Right ventricle myocardium superior (tissue), 1 donor: ENCODE results near the gene OR5B17. TPM values are rescaled to one million over a fixed set of nuclear protein-coding genes. Genes with fewer than 3 reads are reported as not detected.
"Not testable (repeated sequence)": the region's sequence is repeated elsewhere in the genome, so short reads cannot be mapped to it uniquely, and the experiment has no call there.

Experiments
- ATAC-seq: fragments of 200-7000 bp; cut with Tn5 transposase; one replicate; pipeline ENCODE4 v1.9.1; 2020; ENCODE audit warnings: mild to moderate bottlenecking; ENCODE audit not compliant: poor library complexity
- DNase-seq: peaks from one replicate; pipeline ENCODE4 v3.0.0-alpha.2; 2020
- intact Hi-C: fragments of 100-400 bp; cut with DNase I; formaldehyde crosslinking; loops from one replicate; pipeline ENCODE4 v1.11.2; 2022
- long read RNA-seq: library from polyadenylated mRNA; unstranded; transcript quantifications from one replicate; pipeline ENCODE4 v2.0.0, GENCODE V29; 2021
- total RNA-seq: library from RNA; stranded (reverse); fragmentation: NEBNext Ultra II Directional; extraction: Animal tissue kit (Norgen Biotek cat#: 25700); gene quantifications from one replicate; pipeline ENCODE4 v1.2.1, GENCODE V29; 2021
- donor health status: DM: no; HTN: yes; CAD: no; lungs with severe emphysema.

Gene OR5B17
- total RNA-seq, result not detected
- long read RNA-seq, result 0 reads

DNA sequence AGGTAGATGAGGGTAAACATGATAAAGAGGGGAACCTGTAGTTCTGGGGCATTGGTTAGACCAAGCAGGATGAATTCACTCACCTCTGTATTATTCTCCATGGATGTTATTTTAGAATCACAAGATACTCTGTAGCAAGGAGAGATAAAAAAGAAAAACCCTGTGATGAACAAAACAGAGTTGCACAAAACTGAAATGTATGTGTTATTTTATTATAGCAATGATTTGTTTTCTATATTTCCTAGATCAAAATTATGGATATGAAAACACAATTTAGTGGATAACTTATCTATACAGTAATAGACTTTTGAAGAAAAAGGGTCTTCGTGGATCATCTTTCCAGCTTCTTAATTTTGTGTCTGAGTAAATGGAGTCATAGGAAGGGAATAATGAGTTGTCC is at the start of gene OR5B17:
TSS of gene OR5B17 (minus strand) at position 101 of the 400 bp plus-strand sequence. CDS start at position 101, 0 bp downstream.
- no peak for ATAC-seq
- no peak for DNase-seq
- intact Hi-C loops, result no loop called here

DNA sequence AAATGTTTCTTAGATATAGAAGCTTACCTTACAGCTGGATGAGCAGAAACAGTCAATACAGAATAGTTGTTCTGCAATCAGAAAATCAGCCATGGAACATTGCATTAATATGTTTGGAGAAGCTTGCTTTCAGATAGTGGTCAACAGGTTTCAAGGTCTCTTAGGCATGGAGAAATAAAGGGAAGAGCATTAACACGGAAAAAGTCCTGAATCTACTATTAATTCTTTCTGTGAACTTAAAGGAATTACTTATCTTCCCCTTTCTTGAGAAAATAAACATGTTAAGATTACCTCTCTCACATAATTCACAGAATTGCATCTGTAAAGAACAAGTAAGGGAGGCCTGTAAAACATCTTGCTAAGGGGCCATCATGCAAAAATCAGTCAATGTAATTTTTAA is 47.9 kb upstream of the OR5B17 start, which contains the start of gene OR5B3:
TSS of gene OR5B3 (minus strand) at position 101 of the 400 bp plus-strand sequence. CDS start 3,465 bp downstream, outside the sequence.
- intact Hi-C loops, result no loop called here
- DNase-seq (no peak), ATAC-seq (no peak)

DNA sequence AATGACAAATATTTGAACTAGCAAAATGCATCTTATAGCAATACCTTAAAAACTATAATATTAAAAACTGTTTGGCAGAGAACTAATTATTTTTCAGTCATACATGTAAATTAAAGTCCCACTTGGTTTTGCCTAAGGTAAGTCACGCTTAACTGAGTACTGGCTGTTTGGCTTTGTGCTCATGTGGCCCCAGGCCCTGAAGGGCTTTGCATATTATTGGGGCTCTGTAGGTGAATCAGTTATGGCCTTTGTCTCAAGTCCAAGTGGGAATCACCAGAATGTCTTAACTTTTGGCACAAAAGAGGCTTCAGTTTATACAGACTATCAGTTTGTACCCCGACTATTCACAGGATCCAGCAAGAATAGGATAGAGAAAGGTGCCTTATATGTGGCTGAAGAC is 40.8 kb upstream of the OR5B17 start:
- DNase-seq, ATAC-seq, intact Hi-C loops: not testable (repeated sequence)

DNA sequence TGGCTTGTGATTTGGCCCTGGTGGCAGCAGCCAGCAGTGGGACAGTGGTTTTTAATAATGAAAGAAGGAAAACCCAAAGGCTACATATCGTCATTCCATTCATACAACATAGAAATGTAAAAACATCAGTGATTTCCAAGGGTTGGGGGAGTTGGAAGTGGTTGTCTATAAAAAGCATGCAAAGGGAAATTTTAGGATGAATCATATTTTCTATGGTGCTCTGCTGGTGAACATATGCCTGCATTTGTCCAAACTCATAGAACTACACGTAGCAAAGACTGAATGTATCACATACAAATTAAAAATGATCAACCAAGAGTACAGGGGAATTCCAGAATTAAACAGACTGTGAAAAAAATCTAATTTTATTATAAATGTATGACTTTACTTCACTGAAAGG is 36.7 kb upstream of the OR5B17 start:
- ATAC-seq (no peak), DNase-seq (no peak)
- intact Hi-C loops, result no loop called here

DNA sequence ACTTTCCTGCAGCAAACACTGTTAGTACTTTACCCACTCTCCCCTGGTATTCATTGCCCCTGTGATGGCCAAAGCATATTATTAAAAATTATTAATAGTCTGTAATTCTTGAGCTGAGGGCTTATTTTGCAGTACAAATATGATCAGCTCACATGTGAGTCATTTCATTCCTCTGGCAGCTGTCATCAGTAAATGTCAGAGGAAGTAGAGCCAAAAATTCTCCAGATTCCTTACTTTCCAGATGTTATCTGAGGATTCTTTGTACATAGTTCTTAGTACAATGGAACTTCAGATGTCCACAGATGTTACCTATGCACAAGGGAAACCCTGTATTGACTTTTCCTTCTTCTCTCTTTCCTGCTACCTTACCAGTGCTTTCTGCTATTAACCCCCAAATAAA is 35.3 kb upstream of the OR5B17 start:
- ATAC-seq (no peak), DNase-seq (no peak)
- intact Hi-C loops, result no loop called here

DNA sequence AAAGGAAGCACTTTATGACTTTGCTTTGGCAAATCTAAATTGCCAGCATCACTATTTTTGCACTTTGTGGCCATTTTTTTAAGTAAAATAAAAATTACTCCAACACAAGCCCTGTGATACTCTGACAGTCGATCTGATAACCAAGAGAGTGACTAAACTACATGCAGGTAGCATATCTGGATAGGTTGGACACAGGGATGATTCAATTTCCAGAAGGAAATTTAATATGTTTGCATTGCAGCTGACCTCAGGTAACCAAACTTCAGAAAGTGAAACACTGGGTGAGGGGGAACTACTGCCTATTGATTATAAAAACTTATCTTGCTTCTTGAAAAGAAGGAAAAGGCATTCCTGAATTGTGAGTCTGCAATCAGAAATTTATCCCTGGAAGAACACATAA is 33.9 kb upstream of the OR5B17 start:
- DNase-seq (no peak), ATAC-seq (no peak)
- intact Hi-C loops, result no loop called here

DNA sequence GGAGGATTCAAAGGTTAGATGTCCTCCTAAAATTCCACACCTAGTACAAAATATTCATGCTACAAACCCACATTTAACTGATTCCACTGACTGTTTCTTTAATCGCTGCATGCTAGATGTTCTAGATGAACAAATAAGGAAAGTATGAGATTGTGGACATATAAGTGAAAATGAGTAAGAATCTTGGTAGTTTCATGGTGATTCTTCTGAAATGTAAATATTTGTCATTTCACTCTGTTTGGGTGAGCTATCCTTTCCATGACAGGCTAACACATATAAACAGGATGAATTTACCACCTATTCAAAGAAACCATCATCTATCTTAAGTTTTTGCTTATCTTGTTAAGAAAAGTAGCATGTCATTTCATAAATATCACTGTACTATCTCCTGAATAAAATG is 33.0 kb upstream of the OR5B17 start:
- ATAC-seq, result no peak
- intact Hi-C loops, result no loop called here
- DNase-seq, result no peak

DNA sequence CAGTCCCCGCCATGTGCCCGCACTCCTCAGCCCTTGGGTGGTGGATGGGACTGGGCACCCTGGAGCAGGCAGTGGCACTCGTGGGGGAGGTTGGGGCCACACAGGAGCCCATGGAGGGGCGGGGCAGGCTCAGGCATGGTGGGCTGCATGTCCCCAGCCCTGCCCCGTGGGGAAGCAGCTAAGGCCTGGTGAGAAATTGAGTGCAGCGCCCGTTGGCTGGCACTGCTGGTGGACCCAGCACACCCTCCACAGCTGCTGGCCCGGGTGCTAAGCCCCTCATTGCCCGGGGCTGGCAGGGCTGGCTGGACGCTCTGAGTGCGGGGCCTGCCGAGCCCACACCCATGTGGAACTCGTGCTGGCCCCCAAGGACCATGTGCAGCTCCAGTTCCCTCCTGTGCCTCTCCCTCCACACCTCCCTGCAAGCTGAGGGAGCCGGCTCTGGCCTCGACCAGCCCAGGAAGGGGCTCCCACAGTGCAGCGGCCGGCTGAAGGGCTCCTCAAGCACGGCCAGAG is 31.7 kb upstream of the OR5B17 start:
- intact Hi-C loops, result no loop called here
- no peak for DNase-seq

DNA sequence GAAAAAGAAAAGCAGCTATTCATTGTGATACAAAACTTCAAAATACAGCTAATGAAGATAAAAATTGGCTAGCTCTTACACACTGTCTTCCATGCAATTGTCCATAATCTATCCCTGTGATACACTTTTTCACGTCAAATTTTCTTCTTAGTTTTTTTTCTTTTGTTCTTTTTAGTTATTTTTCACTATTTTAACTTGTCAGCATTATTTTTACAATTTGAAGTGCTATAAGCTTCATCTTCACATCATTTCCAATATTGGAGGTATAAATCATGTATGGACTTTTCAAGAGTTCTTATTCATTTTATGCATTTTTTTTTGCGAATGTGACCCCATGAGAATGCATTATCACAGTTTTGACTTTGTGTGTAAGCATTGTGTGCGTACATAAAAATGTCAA is 4.1 kb downstream of the OR5B17 start:
- DNase-seq, result no peak
- no peak for ATAC-seq
- intact Hi-C loops, result no loop called here

More for the DNA sequence above, 31.7 kb upstream of the OR5B17 start:
- no peak for ATAC-seq

DNA sequence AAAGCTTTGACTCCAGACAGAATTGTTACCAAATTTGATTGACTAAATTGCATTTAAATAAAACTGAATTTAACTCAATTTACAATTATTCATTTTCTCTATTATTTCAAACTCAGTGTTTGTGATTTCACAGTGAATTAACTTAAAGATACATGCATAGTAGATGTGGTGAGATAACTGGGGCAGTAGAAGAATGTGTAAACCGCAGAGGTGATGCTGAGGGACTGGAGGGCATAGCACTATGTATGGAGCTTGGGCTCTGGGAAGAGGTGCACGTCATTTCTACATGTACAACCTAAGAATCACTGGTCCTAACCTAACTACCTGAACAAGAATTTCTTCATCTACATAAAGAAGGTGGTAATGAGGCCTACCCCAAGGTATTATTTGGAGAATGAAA is 13.7 kb downstream of the OR5B17 start:
- ATAC-seq, result no peak
- DNase-seq, result no peak
- intact Hi-C loops, result no loop called here

DNA sequence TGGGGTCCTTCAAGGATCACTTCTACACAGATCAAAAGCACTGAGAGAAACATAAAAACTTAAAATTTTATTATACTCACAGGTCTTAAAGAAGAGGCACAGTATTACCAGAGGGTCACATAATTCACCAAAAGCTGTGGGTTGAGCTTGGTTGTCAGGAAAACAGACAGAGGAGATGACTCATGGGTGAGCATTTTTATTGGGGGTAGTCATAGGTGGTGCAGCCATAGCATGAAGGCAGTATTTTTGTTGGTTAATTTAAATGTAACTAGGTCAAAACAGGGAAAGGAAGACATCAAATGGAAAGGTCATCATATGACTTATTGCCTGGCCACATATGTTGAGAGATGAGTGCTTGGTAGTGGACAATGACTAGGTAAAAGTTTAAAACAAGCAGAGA is 24.2 kb downstream of the OR5B17 start:
- intact Hi-C loops, result no loop called here
- no peak for ATAC-seq
- DNase-seq, result no peak

DNA sequence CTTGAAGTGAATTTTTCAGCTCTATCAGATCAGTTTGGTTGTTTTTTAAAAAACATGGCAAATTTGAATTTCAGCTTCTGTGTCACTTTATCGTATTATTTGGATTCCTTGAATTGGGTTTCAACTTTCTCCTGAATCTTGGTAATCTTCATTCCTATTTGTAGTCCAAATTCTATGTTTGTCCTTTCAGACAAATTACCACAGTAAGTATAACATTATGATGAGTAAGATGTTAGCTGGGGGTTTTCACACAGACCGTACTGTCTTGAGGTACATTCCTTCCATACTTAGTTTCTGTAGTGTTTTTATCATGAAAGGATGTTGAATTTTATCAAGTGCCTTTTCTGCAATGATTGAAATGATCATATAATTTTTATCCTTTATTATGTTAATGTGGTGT is 28.0 kb downstream of the OR5B17 start:
- DNase-seq (no peak), ATAC-seq (no peak)
- intact Hi-C loops, result no loop called here

DNA sequence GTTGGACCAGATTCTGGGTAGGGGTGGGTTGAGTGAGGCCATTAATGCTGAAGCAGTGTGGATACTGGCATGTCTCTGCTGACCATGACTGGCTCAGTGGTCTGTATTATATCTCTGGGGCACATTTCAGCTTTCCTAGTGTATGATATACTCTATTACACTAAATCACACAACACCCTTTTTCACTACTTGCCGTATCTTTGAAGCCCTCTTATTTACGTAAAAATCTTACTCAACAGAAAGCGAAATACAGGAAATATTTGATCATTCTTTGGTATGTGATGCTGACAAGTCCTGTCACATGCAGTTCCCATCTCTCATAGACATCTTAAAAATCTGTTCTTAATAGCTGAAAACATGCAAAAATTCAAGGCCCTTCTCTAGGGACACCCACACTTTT is 40.3 kb downstream of the OR5B17 start:
- DNase-seq, result no peak
- intact Hi-C loops, result no loop called here
- ATAC-seq, result no peak

DNA sequence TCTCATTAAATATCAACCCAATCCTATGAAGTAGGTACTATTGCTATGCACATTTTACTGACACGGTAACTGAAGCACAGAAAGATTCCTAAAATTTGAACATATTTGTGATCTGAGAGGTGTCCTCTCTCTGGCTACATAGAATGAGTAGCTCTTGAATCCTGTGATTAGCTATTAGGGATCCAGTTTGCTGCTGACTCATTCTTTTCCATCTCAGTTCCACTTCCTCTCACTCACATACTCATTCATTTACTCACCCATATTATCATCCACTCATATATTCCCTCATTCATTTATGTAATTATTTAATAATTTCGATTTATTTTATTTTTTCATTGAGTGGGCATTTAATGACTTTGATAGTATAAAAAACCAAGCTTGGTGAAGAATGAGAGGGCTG is 42.7 kb downstream of the OR5B17 start:
- intact Hi-C loops, result no loop called here

More for the DNA sequence above, 42.7 kb downstream of the OR5B17 start:
- no peak for DNase-seq
- ATAC-seq, result no peak

Other genes starting within 250 kb of the OR5B17 start
- gene OR9I1, start 233.5 kb downstream of the OR5B17 start, total RNA-seq, result not detected
- not detected for gene OR9Q2, start 170.0 kb downstream of the OR5B17 start, total RNA-seq
- gene OR1S2, start 154.9 kb downstream of the OR5B17 start, total RNA-seq, result not detected
- not detected for gene OR1S1, start 146.3 kb downstream of the OR5B17 start, total RNA-seq
- gene OR10Q1, start 130.2 kb downstream of the OR5B17 start, total RNA-seq, result not detected
- not detected for gene OR10W1, start 90.8 kb downstream of the OR5B17 start, total RNA-seq
- not detected for gene OR5B3, start 47.8 kb upstream of the OR5B17 start, total RNA-seq
- not detected for gene OR5B2, start 69.1 kb upstream of the OR5B17 start, total RNA-seq
- gene OR5B12, start 83.2 kb upstream of the OR5B17 start, total RNA-seq, result not detected
- not detected for gene OR5B21, start 149.0 kb upstream of the OR5B17 start, total RNA-seq
- gene LPXN, start 216.8 kb upstream of the OR5B17 start, total RNA-seq, result 3.1 TPM
- 57.3 TPM for gene ZFP91, start 220.0 kb upstream of the OR5B17 start, total RNA-seq